SW480 (cell line): ENCODE measurements around the gene METTL13.

Experiments
- DNase-seq: peaks from one replicate; pipeline ENCODE4 v3.0.0-alpha.2; 2016; ENCODE audit warnings: low spot score

Gene METTL13

GRCh38 chr1:171803461-171804022 is 22.1 kb downstream of the METTL13 start:
- DNase-seq = no peak

DNA sequence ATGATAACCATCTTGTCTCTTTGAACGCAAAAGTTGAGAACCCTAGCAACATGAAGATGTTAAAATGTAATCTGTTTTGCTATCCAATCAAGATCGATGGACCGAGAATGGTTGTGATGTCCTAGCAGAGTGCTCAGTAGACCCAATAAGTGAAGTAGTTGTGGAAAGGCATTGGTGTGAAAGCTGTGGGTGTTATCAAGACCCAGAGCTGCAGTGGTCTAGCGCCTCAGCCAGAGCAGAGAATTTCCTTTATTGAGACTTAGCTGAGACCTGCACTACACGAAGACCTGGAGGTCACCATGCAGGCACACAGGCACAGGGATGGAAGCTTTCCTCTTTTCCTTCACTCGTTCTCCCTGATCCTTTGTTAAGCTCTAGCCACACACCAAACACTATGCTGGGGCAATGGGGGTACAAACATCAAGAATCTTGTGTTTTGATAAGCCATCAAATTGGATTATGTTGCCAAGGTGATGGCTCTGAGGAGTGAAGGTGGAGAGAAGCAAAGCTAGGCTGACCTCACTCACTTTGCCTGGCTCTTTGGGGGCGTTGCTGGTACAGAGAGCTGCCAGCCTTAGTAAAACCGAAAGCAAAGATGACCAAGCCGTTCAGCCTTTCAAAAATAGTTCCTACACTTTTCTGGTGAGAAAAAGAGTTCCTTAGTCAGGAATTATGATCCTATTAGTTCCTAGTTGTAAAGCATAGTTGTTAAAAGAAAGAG is 24.1 kb downstream of the METTL13 start:
- DNase-seq = no peak

GRCh38 chr1:171807556-171807955 is 26.1 kb downstream of the METTL13 start:
- no peak for DNase-seq

DNA sequence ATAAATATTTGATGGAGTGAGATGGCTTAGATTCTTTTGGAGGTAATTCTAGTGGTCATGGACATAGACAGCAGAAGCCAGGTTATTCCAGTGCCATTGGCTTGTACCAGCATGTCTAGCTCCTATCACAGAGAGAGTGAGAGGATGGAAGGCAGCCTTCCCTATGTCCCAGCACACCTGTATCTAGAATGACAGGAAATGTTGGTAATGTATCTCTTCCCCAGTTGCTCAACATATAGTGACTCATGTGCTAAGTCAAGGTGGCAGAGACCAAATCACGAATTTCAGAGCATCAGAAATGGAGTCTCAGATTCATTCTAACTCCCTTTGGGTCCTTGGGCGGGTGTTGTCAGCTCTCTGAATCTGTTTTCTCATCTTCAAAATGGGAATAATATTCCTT is 28.4 kb downstream of the METTL13 start:
- no peak for DNase-seq

GRCh38 chr1:171811672-171812071 is 30.2 kb downstream of the METTL13 start:
- DNase-seq = no peak

GRCh38 chr1:171814692-171815091 is 33.2 kb downstream of the METTL13 start:
- no peak for DNase-seq

- no peak for DNase-seq
These were observed 34.9 kb downstream of the METTL13 start for GRCh38 chr1:171816300-171816901.

DNA sequence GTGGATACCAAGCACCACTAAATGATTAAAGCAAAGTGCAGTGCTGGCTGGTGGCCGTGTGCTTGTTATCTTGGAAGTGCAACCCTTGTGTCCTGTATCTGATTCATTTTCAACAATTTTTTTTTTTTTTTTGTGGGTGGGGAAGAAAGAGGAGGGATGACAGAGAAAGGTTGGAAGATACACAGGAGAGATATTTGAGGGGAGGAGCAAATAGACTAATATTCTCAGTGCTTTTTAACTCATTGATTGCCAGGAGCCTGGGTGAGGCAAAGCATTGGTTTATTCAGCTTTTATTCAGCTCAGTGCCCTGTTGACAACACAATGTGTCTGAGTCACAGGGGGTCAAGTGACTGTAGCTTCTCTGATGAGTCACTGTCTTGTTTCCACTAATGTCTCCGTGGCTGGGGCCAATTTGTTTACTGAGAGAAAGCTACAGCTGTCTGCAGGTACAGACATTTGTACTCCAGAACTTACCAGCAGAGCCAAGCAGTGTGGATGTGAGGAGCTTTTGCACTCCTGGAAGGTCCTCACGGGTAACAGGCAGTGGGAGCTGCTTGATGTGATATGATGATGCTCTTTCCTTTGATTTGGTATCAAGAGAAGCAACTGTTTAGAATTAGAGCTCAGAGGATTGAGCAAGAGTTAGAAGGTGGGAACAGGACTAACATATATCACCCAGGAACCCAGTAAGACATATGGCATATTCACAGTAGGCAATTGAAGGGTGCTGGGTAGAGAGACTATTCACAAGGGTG is 36.2 kb downstream of the METTL13 start:
- peak; percentile 89 for DNase-seq

DNA sequence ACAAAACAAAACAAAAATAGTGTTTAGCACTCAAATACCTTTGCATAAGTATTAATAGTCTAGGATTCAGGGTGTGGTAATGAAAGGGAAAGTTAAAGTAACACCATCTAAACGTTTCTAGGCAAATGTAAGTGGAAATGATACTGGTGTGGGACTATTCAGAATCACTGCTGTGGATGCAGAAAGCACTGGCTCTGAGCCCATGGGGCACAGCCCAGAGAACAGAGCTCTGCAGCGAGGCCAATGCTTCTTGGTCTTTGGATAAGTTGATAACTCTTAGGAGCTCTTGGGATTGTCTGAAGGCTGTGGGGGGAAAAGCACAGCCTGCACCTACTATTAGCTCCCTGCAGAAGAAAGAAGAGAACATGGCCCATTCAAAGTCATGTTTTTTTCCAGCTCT is 38.5 kb downstream of the METTL13 start:
- DNase-seq = no peak

DNA sequence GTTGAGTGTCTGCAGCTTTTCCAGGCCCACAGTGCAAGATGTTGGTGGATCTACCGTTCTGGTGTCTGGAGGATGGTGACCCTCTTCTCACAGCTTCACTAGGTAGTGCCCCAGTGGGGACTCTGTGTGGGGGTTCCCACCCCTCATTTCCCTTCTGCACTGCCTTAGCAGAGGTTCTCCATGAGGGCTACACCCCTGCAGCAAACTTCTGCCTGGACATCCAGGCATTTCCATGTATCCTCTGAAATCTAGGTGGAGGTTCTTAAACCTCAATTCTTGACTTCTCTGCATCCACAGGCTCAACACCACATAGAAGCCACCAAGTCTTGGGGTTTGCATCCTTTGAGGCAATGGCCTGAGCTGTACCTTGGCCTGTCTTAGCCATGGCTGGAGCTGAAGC is 45.5 kb downstream of the METTL13 start:
- DNase-seq = no peak

- DNase-seq = no peak
These were observed 47.3 kb downstream of the METTL13 start for GRCh38 chr1:171828794-171829193.

DNA sequence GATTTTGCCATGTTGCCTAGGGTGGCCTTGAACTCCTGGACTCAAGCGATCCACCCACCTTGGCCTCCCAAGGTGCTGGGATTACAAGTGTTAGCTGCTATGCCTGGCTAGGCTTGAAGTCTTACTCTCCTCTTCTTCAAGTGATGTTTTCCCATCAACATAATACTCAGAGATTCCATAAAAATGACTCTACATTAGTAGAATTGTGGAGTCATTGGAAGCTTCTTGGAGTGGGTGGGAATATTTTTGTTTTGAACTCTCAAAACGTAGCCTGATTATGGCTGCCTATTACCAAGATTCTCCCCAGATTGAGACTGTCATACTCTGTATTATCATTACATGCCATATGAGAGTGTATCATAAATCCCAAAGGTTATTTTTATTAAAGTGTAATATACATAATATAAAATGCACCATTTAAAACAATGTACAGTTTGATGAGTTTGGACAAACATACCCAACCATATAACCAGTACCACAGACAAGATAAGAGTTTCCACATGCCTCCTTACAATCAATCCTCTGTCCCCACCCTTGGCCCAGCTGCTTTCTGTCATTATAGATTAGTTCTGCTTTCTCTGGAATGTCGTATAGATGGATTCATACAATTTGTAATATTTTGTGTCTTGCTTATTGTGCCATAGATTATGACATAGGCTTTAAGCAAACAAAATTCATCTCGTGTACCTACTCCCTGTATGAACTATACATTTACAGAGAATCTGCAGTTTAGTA is 51.8 kb downstream of the METTL13 start:
- DNase-seq = no peak

DNA sequence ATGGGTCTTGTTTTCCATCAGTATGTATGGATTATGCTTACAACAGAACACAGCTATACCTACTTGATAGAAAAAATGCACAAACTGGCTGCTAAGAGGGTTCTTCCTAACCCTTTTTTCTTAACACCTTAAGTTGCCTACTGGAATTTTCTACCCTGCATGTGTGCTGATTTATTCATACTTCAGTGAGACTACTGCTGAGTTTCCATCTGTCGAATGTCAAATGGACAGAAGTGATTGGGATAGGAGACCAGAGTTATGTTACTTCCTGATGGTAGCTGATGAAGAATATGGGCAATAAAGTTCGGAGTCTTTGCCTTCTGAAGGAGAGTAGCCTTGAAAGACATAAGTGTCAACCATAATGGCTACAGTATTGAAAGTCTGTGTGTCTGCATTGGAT is 53.4 kb downstream of the METTL13 start:
- DNase-seq = no peak

DNA sequence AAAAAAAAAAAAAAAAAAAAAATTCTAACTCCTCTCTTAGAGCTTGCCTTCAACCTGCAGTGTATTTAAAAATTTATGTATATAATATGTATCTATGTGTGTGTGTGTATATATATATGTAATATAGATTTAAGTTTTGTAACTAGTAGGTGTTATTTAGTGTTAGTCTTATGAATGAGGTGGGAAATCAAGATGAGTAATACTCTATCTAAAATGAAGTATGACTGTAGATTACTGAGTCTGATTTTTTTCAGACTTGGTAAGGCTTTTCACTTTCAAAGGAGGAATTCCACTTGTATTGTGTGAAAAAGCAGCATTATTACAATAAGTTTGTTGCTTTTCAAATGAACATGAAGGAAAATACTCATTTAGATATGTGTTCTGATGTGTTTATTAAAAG is 54.4 kb downstream of the METTL13 start:
- no peak for DNase-seq

- peak; percentile 77 for DNase-seq
These were observed 59.8 kb downstream of the METTL13 start, which contains the start of gene DNM3 for GRCh38 chr1:171841050-171841910. Gene DNM3 (plus strand): TSS chr1:171841498. CDS start chr1:171841657, 159 bp downstream.

DNA sequence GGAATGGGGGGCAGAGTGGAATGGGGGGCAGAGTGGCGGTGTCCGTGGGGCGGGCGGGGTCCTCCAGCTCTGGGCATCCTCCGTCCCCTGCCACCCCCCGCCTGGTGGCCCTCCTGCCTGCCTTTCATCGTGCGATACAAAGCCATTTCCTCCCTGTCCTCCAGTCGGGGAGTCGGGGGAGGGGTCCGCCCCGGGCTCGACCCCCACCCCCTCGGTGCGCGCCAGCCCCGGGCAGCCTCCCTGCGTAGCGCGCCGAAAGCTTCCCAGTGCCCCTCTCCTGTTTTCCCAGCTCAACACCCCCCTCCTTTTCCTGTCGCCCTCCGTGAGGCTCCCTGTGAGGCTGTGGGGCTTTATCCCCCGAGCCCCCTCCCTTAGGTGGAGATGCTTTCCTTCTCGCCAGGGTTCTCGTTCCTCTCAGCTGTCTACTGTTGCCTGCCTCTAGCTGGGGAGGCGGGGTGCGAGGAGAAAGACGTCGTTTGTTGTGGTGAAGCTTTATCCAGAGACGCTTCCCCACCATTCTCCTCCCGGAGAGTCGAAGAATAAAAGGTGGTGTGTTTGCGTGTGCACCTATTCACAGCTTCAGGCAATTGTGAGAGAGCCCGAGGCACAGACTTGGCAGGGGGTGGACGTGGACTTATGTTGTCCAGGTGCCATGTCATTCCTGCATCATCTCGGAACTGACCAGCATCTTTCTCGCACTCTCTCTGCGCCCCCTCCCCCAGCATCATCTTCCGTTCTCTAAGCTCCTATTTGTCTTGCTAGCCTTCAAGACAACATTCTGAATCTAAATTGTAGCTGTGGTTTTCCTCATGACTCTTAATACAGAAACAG is 60.7 kb downstream of the METTL13 start:
- DNase-seq = peak; percentile 49

DNA sequence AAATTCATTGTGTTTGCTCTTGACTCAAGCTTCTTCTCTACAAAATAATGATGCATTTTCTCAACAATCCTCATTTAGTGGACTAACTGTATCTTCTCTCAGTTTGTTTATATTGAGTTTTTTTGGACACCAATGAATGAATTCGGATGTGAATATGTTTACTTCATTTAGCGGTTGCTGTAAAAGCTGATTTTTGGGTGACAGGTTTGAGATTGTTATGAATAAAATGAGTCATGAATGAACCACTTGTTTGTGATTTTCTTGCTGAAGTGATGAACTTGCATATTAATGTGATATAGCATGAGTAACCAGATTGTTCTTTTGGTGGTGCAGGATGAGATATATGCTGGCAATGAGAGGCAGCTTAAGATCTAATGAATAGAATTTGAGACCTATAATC is 62.9 kb downstream of the METTL13 start:
- DNase-seq = no peak

GRCh38 chr1:171845998-171846397 is 64.5 kb downstream of the METTL13 start:
- DNase-seq = no peak
